HL-60 (cell line): ENCODE measurements around the gene FGGY.

Experiments
- CTCF ChIP-seq: IDR thresholded peaks from one replicate; pipeline ENCODE4 v1.5.1; 2011; ENCODE audit warnings: low read length, control low read depth, inconsistent platforms; ENCODE audit not compliant: insufficient read depth
- REST ChIP-seq: IDR thresholded peaks from 2 replicates; pipeline ENCODE4 v1.6.1; 2012; ENCODE audit warnings: low read depth; ENCODE audit not compliant: insufficient replicate concordance

- no peak for TF ChIP-seq CTCF
- TF ChIP-seq REST = no peak
Observed at GRCh38 chr1:59408608-59409240, 111.8 kb downstream of the FGGY start.
